SK-N-SH (cell line): ENCODE results near the gene CASQ1. TPM values are rescaled to one million over a fixed set of nuclear protein-coding genes. Genes with fewer than 3 reads are reported as not detected.
A peak's percentile ranks its signal among the peaks of the same experiment; 100 is the strongest.

Source experiments
- CTCF ChIA-PET: fragments of 300-600, 350-600 bp; formaldehyde crosslinking; extraction: SDS; loops from one replicate; lab custom pipeline; 2021; lab: Yijun Ruan, JAX
- POLR2A ChIA-PET: fragments of 350-600 bp; sonication (Branson Sonifier 250); formaldehyde crosslinking; extraction: SDS; loops from one replicate; lab custom pipeline; 2020; ENCODE audit warnings: antibody characterized with exemption, inconsistent platforms; lab: Yijun Ruan, JAX
- DNase-seq: peaks from one replicate; pipeline ENCODE4 v3.0.0; 2012
- H2AFZ ChIP-seq: fragments of 200-600 bp; sonication (generic); 2 replicates; pipeline ENCODE4 v1.8.1; 2016; ENCODE audit warnings: antibody characterized with exemption, mild to moderate bottlenecking, low read depth
- H3F3A ChIP-seq: fragments of 200-600 bp; sonication (generic); replicated peaks from 2 replicates; pipeline ENCODE3; 2016; ENCODE audit warnings: antibody characterized with exemption, mild to moderate bottlenecking; ENCODE audit not compliant: insufficient read depth
- H3K27ac ChIP-seq, 2 experiments: fragments of 200-500 bp in 1 of 2; fragments of 200-600 bp in 1 of 2; sonication (Bioruptor generic) in 1 of 2; sonication (generic), shearing (Covaris generic) in 1 of 2; 2 replicates each; pipeline versions ENCODE4 v1.5.1 to v1.6.1; 2014 to 2016; ENCODE audit warnings: low read depth in 2 of 2, inconsistent platforms in 1 of 2, low read length in 1 of 2, mild to moderate bottlenecking in 1 of 2, mixed read lengths in 1 of 2
- H3K27me3 ChIP-seq: fragments of 200-600 bp; sonication (generic), shearing (Covaris generic); 2 replicates; pipeline ENCODE4 v1.6.1; 2016; ENCODE audit warnings: mixed run types; ENCODE audit not compliant: insufficient read depth
- H3K36me3 ChIP-seq, 2 experiments: fragments of 200-500 bp in 1 of 2; fragments of 200-600 bp in 1 of 2; sonication (Bioruptor generic) in 1 of 2; sonication (generic) in 1 of 2; replicated peaks in 1 of 2; 2 replicates each; pipeline versions ENCODE3 to v1.5.1; 2014 to 2016; ENCODE audit warnings: low read length in 1 of 2, mild to moderate bottlenecking in 1 of 2; ENCODE audit not compliant: insufficient read depth in 2 of 2, control insufficient read depth in 1 of 2
- H3K4me1 ChIP-seq, 2 experiments: fragments of 200-500 bp in 1 of 2; fragments of 200-600 bp in 1 of 2; sonication (Bioruptor generic) in 1 of 2; sonication (generic), shearing (Covaris generic) in 1 of 2; 2 replicates each; pipeline versions ENCODE4 v1.5.1 to v1.6.1; 2014 to 2016; ENCODE audit warnings: low read depth in 1 of 2, low read length in 1 of 2, mixed run types in 1 of 2; ENCODE audit not compliant: insufficient read depth in 2 of 2, control insufficient read depth in 1 of 2
- H3K4me2 ChIP-seq: fragments of 200-600 bp; sonication (generic), shearing (Covaris generic); 2 replicates; pipeline ENCODE4 v1.6.1; 2017; ENCODE audit warnings: mixed run types
- H3K4me3 ChIP-seq, 2 experiments: fragments of 200-500 bp in 1 of 2; fragments of 200-600 bp in 1 of 2; sonication (Bioruptor generic) in 1 of 2; sonication (generic), shearing (Covaris generic) in 1 of 2; 2 replicates each; pipeline versions ENCODE4 v1.5.1 to v1.8.1; 2014 to 2016; ENCODE audit warnings: low read depth in 2 of 2, inconsistent platforms in 1 of 2, low read length in 1 of 2, mild to moderate bottlenecking in 1 of 2, mixed read lengths in 1 of 2, moderate library complexity in 1 of 2
- H3K79me2 ChIP-seq: fragments of 200-600 bp; sonication (generic); 2 replicates; pipeline ENCODE4 v1.8.1; 2017; ENCODE audit warnings: mild to moderate bottlenecking; ENCODE audit not compliant: insufficient read depth
- H3K9ac ChIP-seq: fragments of 200-600 bp; sonication (generic); 2 replicates; pipeline ENCODE4 v1.6.1; 2017; ENCODE audit warnings: mixed run types
- H3K9me2 ChIP-seq: fragments of 200-600 bp; sonication (generic); 2 replicates; pipeline ENCODE4 v1.6.1; 2017; ENCODE audit warnings: mixed run types
- H3K9me3 ChIP-seq: fragments of 200-600 bp; sonication (generic); 2 replicates; pipeline ENCODE4 v1.6.1; 2017; ENCODE audit warnings: mixed run types, mild to moderate bottlenecking, moderate library complexity
- H4K20me1 ChIP-seq: fragments of 200-600 bp; sonication (generic); 2 replicates; pipeline ENCODE4 v1.6.1; 2017; ENCODE audit warnings: mild to moderate bottlenecking, mixed run types; ENCODE audit not compliant: insufficient read depth
- CHD2 ChIP-seq: fragments of 150-350 bp; IDR thresholded peaks from 2 replicates; pipeline ENCODE4 v1.6.1; 2018; ENCODE audit warnings: low read length; ENCODE audit not compliant: partially characterized antibody
- ELF1 ChIP-seq: IDR thresholded peaks from 2 replicates; pipeline ENCODE4 v1.4.0; 2012
- EP300 ChIP-seq, 2 experiments: IDR thresholded peaks; 2 replicates each; pipeline versions ENCODE4 v1.4.0 to v1.6.1; 2012; ENCODE audit warnings: borderline replicate concordance in 1 of 2, low read depth in 1 of 2, low read length in 1 of 2
- GABPA ChIP-seq: IDR thresholded peaks from 2 replicates; pipeline ENCODE4 v1.4.0; 2012; ENCODE audit warnings: low read depth, mild to moderate bottlenecking
- GATA2 ChIP-seq: sonication (generic); formaldehyde crosslinking; IDR thresholded peaks from 2 replicates; pipeline ENCODE4 v1.5.0; 2020; ENCODE audit warnings: mild to moderate bottlenecking, missing genetic modification reagents
- MEF2A ChIP-seq: IDR thresholded peaks from 2 replicates; pipeline ENCODE4 v1.4.0; 2012; ENCODE audit warnings: low read depth, borderline replicate concordance
- MXI1 ChIP-seq: IDR thresholded peaks from 2 replicates; pipeline ENCODE4 v1.6.1; 2012; ENCODE audit warnings: mild to moderate bottlenecking, low read depth, low read length, improper control_type of control experiment
- NFIC ChIP-seq: IDR thresholded peaks from 2 replicates; pipeline ENCODE4 v1.4.0; 2012; ENCODE audit warnings: borderline replicate concordance
- NRF1 ChIP-seq: IDR thresholded peaks from 2 replicates; pipeline ENCODE4 v1.6.1; 2012; ENCODE audit warnings: low read depth, mild to moderate bottlenecking, low read length
- RFX5 ChIP-seq: IDR thresholded peaks from 2 replicates; pipeline ENCODE4 v1.6.1; 2012; ENCODE audit warnings: mild to moderate bottlenecking, improper control_type of control experiment, low read length
- RXRA ChIP-seq: IDR thresholded peaks from 2 replicates; pipeline ENCODE4 v1.4.0; 2012; ENCODE audit warnings: low read depth, mild to moderate bottlenecking, borderline replicate concordance
- TAF1 ChIP-seq: IDR thresholded peaks from 2 replicates; pipeline ENCODE4 v1.6.1; 2012; ENCODE audit warnings: low read depth, mild to moderate bottlenecking, low read length, moderate library complexity, borderline replicate concordance
- TCF12 ChIP-seq: IDR thresholded peaks from 2 replicates; pipeline ENCODE4 v1.4.0; 2012
- WGBS: methylation state at CpG from one replicate; pipeline ENCODE4 v1.1.6; 2017; ENCODE audit warnings: low lambda C conversion rate; 5-methylcytosine and 5-hydroxymethylcytosine counted together
- polyA plus RNA-seq, 3 experiments: library from polyadenylated mRNA; depleted of rRNA; stranded (reverse); fragments of >200 nt; gene quantifications; 2 replicates each; pipeline ENCODE4 v1.2.3, GENCODE V29; 2012
- TF ChIP-seq, protein P1 (sequence below): IDR thresholded peaks from 2 replicates; pipeline ENCODE4; 2012
- TF ChIP-seq, protein P2 (sequence below): IDR thresholded peaks from 2 replicates; pipeline ENCODE4 v1.4.0; 2012; ENCODE audit warnings: low read depth
- TF ChIP-seq, protein P3 (sequence below): fragments of 150-350 bp; IDR thresholded peaks from 2 replicates; pipeline ENCODE4 v1.6.1; 2017; ENCODE audit warnings: antibody characterized with exemption, low read length, low read depth, borderline replicate concordance
- TF ChIP-seq, protein P4 (sequence below): fragments of 200-600 bp; sonication (generic); IDR thresholded peaks from 2 replicates; pipeline ENCODE4 v1.6.1; 2017; ENCODE audit warnings: antibody characterized with exemption, mild to moderate bottlenecking, moderate library complexity
- TF ChIP-seq, protein P5 (sequence below): IDR thresholded peaks from 2 replicates; pipeline ENCODE4 v1.6.1; 2012; ENCODE audit warnings: mild to moderate bottlenecking, low read depth, low read length, moderate library complexity

CASQ1 gene
- polyA plus RNA-seq, 1 of the 3 experiments (the other 2 are of a cell fraction), result 0.08 TPM

DNA sequence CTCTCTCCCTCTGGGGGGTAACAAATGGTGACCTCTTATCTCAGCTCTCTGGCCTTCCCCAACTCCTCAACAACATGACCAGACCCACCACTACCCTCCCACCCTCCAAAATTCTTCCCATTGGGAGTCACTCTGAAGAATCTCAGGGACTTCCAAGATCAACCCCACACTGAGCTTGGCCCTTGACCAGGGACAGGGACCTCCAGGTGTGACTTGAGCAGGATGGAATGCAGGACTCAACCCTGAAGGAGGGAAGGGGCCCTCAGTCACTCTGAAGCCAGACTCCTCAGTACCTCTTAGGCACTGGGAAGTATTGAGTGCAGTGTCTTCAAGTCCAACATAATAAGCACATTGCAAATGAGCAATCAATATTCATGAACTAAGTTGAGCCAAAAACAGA, 1.9 kb downstream of the CASQ1 start:
- POLR2A ChIA-PET, result no interaction called here
- Histone ChIP-seq H3F3A (no peaks in the 10 kb centered on the region), H3K4me2 (no peak overlapping the region), H4K20me1 (no peaks in the 10 kb centered on the region), H3K36me3 (no peaks in the 10 kb centered on the region), H3K27ac (no peak overlapping the region), H3K9ac (no peak overlapping the region), H3K4me1 (peaks cover 3 to 5% of the 10 kb centered on the region in 2 experiments; a peak in 2 of 4 replicates), H3K27me3 (no peaks in the 10 kb centered on the region), H3K4me3 (no peak overlapping the region), H3K79me2 (no peaks in the 10 kb centered on the region), H2AFZ (no peak overlapping the region), H3K9me2 (no peaks in the 10 kb centered on the region), H3K9me3 (no peaks in the 10 kb centered on the region)
- TF ChIP-seq TAF1 (no peak), GABPA (no peak), RFX5 (no peak), MXI1 (no peak), NFIC (no peak), RXRA (no peak), MEF2A (no peak), EP300 (IDR thresholded peaks at IDR 0.05; ENCODE audit: borderline replicate concordance in 1 of 2, low read depth in 1 of 2, low read length in 1 of 2) (no peak), CHD2 (no peak), ELF1 (no peak), TCF12 (no peak), GATA2 (no peak)
- TF ChIP-seq, protein P1, sequence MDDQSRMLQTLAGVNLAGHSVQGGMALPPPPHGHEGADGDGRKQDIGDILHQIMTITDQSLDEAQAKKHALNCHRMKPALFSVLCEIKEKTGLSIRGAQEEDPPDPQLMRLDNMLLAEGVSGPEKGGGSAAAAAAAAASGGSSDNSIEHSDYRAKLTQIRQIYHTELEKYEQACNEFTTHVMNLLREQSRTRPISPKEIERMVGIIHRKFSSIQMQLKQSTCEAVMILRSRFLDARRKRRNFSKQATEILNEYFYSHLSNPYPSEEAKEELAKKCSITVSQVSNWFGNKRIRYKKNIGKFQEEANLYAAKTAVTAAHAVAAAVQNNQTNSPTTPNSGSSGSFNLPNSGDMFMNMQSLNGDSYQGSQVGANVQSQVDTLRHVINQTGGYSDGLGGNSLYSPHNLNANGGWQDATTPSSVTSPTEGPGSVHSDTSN, result no peak
- TF ChIP-seq, protein P2, sequence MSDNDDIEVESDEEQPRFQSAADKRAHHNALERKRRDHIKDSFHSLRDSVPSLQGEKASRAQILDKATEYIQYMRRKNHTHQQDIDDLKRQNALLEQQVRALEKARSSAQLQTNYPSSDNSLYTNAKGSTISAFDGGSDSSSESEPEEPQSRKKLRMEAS, result no peak
- CTCF ChIA-PET, result interaction anchor here (1.0 to 7.5 kb wide), 16 partner anchors 9 to 107 kb away, joined by 3 to 293 read pairs (median 14); partner anchors contain the start of gene PEA15
- DNase-seq, result no peak

DNA sequence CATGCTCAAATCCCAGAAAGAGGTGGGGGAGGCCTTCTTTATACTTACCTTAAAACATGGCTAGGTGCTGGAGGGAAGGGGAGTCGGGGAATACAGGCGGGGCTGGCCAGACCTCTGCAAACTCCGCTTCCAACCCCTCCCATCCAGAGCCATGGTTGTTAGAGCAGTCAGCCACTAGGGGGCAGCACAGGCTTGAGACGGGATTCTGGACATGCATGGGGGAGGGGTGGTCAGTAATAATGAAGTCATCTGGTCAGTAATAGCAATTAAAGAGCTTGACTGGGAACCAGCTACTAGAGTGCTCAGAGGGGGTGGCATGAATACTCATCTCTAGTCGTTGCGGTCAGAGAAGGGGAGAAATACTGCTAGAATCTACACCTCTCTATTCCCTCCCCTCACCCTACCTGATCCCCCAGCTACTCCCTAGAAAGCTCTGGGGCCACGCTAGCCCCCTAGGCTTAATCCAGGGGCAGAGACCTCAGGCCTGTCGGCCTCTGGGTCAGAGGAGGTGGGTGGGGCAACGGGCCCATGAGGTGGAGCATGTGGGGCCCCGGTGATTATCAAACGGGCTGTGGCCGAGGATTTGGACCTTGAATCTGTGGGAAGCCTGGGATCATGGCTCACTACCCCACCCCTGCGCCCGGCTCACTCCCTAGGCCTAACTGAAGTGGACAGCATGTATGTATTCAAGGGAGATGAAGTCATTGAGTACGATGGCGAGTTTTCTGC, 2.9 kb downstream of the CASQ1 start:
- H3K36me3 ChIP-seq, result no peaks in the 10 kb centered on the region
- CTCF ChIA-PET, result interaction anchor here (0.5 to 7.5 kb wide), 63 partner anchors 10 to 228 kb away, joined by 3 to 293 read pairs (median 5); partner anchors contain the start of genes ATP1A4, IGSF8, KCNJ9 and PEA15
- TF ChIP-seq, protein P3, sequence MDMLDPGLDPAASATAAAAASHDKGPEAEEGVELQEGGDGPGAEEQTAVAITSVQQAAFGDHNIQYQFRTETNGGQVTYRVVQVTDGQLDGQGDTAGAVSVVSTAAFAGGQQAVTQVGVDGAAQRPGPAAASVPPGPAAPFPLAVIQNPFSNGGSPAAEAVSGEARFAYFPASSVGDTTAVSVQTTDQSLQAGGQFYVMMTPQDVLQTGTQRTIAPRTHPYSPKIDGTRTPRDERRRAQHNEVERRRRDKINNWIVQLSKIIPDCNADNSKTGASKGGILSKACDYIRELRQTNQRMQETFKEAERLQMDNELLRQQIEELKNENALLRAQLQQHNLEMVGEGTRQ, result no peak; the same call in 1 of the 2 replicates
- TF ChIP-seq, protein P4, sequence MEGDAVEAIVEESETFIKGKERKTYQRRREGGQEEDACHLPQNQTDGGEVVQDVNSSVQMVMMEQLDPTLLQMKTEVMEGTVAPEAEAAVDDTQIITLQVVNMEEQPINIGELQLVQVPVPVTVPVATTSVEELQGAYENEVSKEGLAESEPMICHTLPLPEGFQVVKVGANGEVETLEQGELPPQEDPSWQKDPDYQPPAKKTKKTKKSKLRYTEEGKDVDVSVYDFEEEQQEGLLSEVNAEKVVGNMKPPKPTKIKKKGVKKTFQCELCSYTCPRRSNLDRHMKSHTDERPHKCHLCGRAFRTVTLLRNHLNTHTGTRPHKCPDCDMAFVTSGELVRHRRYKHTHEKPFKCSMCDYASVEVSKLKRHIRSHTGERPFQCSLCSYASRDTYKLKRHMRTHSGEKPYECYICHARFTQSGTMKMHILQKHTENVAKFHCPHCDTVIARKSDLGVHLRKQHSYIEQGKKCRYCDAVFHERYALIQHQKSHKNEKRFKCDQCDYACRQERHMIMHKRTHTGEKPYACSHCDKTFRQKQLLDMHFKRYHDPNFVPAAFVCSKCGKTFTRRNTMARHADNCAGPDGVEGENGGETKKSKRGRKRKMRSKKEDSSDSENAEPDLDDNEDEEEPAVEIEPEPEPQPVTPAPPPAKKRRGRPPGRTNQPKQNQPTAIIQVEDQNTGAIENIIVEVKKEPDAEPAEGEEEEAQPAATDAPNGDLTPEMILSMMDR, result peak; percentile 96
- TF ChIP-seq, protein P5, sequence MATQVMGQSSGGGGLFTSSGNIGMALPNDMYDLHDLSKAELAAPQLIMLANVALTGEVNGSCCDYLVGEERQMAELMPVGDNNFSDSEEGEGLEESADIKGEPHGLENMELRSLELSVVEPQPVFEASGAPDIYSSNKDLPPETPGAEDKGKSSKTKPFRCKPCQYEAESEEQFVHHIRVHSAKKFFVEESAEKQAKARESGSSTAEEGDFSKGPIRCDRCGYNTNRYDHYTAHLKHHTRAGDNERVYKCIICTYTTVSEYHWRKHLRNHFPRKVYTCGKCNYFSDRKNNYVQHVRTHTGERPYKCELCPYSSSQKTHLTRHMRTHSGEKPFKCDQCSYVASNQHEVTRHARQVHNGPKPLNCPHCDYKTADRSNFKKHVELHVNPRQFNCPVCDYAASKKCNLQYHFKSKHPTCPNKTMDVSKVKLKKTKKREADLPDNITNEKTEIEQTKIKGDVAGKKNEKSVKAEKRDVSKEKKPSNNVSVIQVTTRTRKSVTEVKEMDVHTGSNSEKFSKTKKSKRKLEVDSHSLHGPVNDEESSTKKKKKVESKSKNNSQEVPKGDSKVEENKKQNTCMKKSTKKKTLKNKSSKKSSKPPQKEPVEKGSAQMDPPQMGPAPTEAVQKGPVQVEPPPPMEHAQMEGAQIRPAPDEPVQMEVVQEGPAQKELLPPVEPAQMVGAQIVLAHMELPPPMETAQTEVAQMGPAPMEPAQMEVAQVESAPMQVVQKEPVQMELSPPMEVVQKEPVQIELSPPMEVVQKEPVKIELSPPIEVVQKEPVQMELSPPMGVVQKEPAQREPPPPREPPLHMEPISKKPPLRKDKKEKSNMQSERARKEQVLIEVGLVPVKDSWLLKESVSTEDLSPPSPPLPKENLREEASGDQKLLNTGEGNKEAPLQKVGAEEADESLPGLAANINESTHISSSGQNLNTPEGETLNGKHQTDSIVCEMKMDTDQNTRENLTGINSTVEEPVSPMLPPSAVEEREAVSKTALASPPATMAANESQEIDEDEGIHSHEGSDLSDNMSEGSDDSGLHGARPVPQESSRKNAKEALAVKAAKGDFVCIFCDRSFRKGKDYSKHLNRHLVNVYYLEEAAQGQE, result no peak
- 0 out of 2 replicates have a peak, but pooled peaks have one; percentile 6 for TF ChIP-seq NRF1
- TF ChIP-seq, protein P2, result no peak

More for the DNA sequence above, 2.9 kb downstream of the CASQ1 start:
- POLR2A ChIA-PET, result interaction anchor here (0.7 to 1.1 kb wide), 2 partner anchors 58 to 69 kb away, joined by 3 read pairs; partner anchors contain the start of gene DCAF8
- Histone ChIP-seq H3K9me2 (no peaks in the 10 kb centered on the region), H3K27me3 (no peaks in the 10 kb centered on the region), H4K20me1 (no peaks in the 10 kb centered on the region), H3K4me3 (peak overlapping the region in 1 of 2 experiments; percentile 25; a peak in 1 of 4 replicates), H3K9me3 (no peaks in the 10 kb centered on the region), H3K4me1 (peaks cover 3 to 5% of the 10 kb centered on the region in 2 experiments; a peak in 2 of 4 replicates), H3F3A (no peaks in the 10 kb centered on the region), H3K9ac (no peak overlapping the region), H3K27ac (peak overlapping the region in 1 of 2 experiments; percentile 11; a peak in 1 of 4 replicates), H3K79me2 (no peaks in the 10 kb centered on the region), H3K4me2 (peak overlapping the region; percentile 49; the same call in 1 of the 2 replicates), H2AFZ (peak overlapping the region; percentile 79; the same call in 1 of the 2 replicates)
- 24% methylated on average over 11 of the region's 16 CpGs for WGBS
- peak; percentile 80 for DNase-seq
